ENCODE data around the gene ZNF536.

Gene ZNF536

DNA sequence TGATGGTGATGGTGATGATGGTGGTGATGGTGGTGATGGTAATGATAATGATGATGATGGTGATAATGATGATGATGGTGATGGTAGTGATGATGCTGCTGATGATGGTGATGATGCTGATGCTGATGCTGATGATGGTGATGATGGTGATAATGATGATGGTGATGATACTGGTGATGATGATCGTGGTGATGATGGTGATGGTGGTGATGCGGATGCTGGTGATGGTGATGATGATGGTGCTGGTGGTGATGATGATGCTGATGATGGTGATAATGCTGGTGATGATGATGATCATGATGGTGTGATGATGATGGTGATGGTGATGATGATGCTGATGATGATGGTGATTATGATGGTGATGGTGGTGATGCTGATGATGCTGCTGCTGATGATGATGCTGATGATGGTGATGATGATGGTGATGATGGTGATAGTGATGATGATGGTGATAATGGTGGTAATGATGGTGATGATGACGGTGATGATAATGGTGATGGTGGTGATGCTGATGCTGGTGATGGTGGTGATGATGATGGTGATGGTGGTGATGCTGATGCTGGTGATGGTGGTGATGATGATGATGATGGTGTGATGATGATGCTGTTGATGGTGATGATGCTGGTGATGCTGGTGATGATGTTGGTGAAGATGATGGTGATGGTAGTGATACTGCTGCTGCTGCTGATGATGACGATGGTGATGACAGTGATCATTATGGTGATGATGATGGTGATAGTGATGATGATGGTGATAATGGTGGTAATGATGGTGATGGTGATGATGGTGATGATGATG lies 62.8 kb downstream of the ZNF536 start:
- no peak for DNase-seq (ENCODE audit: low read depth)
- TF ChIP-seq, protein P1, sequence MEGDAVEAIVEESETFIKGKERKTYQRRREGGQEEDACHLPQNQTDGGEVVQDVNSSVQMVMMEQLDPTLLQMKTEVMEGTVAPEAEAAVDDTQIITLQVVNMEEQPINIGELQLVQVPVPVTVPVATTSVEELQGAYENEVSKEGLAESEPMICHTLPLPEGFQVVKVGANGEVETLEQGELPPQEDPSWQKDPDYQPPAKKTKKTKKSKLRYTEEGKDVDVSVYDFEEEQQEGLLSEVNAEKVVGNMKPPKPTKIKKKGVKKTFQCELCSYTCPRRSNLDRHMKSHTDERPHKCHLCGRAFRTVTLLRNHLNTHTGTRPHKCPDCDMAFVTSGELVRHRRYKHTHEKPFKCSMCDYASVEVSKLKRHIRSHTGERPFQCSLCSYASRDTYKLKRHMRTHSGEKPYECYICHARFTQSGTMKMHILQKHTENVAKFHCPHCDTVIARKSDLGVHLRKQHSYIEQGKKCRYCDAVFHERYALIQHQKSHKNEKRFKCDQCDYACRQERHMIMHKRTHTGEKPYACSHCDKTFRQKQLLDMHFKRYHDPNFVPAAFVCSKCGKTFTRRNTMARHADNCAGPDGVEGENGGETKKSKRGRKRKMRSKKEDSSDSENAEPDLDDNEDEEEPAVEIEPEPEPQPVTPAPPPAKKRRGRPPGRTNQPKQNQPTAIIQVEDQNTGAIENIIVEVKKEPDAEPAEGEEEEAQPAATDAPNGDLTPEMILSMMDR (conservative IDR thresholded peaks at IDR 0.05; ENCODE audit: low read depth, low read length), result no peak
- no peak overlapping the region for H3K4me3 ChIP-seq (ENCODE audit: low read depth, low read length)

DNA sequence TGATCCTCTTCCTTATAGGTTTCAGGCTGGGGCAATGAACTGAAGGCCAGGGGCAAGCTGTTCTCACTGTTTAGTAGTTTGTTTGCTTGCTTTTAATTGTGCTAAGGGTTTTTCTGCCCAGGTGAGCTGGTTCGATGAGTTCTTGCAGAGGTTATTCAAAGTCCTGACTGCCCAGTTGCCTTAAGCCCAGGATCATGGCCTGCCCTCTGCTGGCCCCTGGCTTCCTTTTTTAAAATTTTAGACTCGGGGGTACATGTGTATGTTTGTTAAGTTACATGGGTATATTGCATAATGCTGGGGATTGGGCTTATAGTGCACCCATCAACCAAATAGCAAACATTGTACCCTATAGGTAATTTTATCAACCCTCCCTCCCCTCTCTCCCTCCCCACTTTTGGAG lies 65.7 kb downstream of the ZNF536 start:
- DNase-seq (ENCODE audit: low read depth), result no peak
- TF ChIP-seq, protein P1 (conservative IDR thresholded peaks at IDR 0.05; ENCODE audit: low read depth, low read length), result no peak
- H3K4me3 ChIP-seq (ENCODE audit: low read depth, low read length), result no peak overlapping the region

DNA sequence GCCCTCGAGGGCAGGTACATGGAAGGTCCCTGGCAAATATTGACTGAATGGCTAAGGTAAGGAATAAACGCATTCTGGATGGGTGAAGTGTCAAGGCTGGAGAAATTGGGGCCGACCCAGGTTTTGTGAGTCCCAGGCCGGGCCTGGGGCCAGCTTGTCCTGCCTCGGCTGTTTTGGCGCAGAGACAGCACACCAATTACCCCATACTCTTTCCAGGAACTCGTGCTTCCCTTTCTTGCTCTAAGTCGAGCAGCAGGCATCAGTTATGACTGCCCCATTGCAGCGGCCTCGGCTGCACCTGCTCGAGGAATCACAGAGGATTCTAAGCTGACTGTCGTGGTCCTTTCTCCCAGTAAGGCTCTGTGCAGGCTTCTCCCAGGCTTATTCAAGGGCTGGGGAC lies 67.1 kb downstream of the ZNF536 start:
- no peak for DNase-seq (ENCODE audit: low read depth)

DNA sequence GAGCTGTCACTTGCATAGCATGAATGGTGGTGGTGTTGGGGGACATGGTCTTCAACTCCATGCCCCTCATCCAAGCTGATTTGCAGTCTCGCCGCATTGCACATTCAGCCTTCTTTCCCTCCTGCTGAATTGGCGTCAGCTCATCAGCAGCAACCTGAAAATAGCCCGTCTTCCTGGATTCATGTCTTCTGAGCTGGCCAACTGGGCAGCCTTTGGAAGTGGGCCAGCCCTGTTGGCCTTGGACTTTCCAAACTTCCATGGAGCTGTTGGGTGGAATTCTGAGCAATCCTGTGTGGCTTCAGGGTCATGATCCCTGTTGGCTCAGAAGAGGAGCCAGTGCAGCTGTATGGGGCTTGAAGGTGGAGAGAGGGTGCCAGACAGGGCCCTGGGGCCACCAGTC lies 68.8 kb downstream of the ZNF536 start:
- TF ChIP-seq, protein P1 (conservative IDR thresholded peaks at IDR 0.05; ENCODE audit: low read depth, low read length), result no peak
- H3K4me3 ChIP-seq (ENCODE audit: low read depth, low read length), result no peak overlapping the region
- no peak for DNase-seq (ENCODE audit: low read depth)

More for the DNA sequence above, 67.1 kb downstream of the ZNF536 start:
- TF ChIP-seq, protein P1 (conservative IDR thresholded peaks at IDR 0.05; ENCODE audit: low read depth, low read length), result no peak
- no peak overlapping the region for H3K4me3 ChIP-seq (ENCODE audit: low read depth, low read length)

DNA sequence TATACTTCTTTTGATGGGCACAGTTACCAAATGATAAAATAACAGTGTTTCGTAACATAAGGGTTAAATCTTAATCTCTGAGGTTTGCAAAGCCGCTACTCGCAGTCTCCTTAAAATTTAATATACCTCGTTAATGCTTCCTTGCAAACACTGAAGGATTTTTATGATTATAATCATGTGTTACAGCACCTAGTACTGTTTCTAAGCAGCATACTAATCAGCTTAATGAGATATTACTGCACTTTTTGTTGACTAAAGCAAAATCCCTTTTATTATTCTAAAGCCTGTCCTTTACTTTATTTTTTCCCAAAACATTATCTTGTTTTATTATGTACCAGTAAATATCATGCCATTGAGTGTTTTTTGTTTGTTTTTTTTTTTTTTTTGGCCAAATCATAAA lies 70.5 kb downstream of the ZNF536 start:
- TF ChIP-seq, protein P1 (conservative IDR thresholded peaks at IDR 0.05; ENCODE audit: low read depth, low read length), result no peak
- no peak for DNase-seq (ENCODE audit: low read depth)
- H3K4me3 ChIP-seq (ENCODE audit: low read depth, low read length), result no peak overlapping the region

DNA sequence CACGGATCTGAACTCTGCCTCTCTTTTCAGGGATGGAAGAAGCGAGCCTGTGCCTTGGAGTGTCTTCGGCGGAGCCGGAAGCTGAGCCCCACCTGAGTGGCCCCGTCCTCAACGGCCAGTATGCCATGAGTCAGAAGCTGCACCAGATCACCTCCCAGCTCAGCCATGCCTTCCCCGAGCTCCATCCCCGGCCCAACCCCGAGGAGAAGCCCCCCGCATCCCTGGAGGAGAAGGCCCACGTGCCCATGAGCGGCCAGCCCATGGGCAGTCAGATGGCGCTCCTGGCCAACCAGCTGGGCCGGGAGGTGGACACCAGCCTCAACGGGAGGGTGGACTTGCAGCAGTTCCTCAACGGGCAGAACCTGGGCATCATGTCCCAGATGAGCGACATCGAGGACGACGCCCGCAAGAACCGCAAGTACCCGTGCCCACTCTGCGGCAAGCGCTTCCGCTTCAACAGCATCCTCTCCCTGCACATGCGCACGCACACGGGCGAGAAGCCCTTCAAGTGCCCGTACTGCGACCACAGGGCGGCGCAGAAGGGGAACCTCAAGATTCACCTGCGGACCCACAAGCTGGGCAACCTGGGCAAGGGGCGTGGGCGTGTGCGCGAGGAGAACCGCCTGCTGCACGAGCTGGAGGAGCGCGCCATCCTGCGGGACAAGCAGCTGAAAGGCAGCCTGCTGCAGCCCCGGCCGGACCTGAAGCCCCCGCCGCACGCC lies 71.5 kb downstream of the ZNF536 start:
- H3K4me3 ChIP-seq (ENCODE audit: low read depth, low read length), result no peak overlapping the region
- TF ChIP-seq, protein P1 (conservative IDR thresholded peaks at IDR 0.05; ENCODE audit: low read depth, low read length), result no peak
- DNase-seq (ENCODE audit: low read depth), result no peak
